HG02938 (cell line): ENCODE results near the gene BAIAP2L1.
"Not testable (repeated sequence)": the region's sequence is repeated elsewhere in the genome, so short reads cannot be mapped to it uniquely, and the experiment has no call there.

Experiments used
- ATAC-seq: cut with Tn5 transposase; IDR thresholded peaks from one replicate; pipeline ENCODE4 v1.9.1; 2021; ENCODE audit warnings: mild to moderate bottlenecking, moderate library complexity; ENCODE audit not compliant: unreplicated experiment

Gene BAIAP2L1

GRCh38 chr7:98323597-98324322 lies 77.1 kb downstream of the BAIAP2L1 start:
- no peak for ATAC-seq

DNA sequence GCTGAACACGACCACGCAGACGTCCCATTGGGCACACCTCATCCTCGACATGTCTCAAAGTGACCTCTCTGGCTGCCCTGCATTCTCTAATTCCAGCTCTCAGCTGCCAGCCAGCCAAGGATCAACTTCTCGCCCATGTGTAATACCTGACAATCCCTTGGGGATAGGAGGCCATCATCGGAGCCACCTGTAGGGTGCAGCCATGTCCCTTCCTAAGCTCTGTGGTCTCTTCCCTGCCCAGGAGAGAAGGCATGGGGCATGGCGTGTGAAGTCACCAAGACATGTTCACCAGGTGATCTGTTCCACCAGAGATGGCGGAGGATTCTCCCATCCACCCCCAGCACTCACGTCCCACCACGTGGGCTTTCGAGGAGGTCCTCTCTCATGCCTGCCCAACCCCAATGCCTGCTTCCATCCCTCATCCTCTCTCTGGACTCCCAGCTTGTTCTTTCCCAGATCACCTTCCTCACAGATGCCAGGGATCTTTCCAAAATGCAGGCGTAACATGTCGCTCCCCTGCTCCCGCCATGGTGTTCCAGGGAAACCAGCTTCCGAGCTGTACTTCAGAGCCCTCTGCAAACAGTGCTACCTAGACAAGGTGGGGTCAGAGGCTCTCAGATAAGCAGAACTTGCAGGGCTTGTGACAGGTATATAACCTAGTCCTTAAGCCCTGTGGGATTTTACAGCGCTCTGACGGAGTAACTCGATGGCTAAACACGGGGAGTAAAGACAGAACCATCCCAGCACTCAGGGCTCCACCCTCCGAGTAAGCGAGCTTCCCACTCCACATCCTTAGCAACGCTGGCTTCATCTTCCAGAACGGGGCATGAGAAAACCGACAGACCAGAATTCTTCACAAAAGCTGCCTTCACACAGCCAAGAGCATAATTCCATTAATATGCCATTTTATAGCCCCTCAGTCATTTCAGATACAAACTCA lies 78.3 kb downstream of the BAIAP2L1 start:
- no peak for ATAC-seq

GRCh38 chr7:98321301-98321700 lies 79.6 kb downstream of the BAIAP2L1 start:
- ATAC-seq = no peak

DNA sequence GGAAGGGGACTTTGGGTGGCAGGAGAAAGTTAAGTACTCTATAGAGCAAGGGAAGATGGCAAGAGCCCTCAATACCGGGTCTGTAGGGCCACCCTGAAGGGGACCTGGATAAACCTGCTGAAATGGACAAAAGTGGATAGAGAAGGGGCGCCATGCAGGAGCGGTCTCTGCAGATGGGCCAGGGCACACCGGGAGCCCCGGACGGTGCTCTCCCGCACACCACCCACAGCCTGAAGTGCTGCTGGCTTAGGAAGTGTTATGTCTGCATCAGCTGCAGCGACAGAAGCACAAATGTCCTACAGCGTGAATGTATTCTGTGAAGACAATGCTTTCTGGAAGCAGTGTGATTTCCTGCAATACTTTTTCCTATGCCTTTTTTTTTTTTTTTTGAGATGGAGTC lies 81.7 kb downstream of the BAIAP2L1 start:
- no peak for ATAC-seq

DNA sequence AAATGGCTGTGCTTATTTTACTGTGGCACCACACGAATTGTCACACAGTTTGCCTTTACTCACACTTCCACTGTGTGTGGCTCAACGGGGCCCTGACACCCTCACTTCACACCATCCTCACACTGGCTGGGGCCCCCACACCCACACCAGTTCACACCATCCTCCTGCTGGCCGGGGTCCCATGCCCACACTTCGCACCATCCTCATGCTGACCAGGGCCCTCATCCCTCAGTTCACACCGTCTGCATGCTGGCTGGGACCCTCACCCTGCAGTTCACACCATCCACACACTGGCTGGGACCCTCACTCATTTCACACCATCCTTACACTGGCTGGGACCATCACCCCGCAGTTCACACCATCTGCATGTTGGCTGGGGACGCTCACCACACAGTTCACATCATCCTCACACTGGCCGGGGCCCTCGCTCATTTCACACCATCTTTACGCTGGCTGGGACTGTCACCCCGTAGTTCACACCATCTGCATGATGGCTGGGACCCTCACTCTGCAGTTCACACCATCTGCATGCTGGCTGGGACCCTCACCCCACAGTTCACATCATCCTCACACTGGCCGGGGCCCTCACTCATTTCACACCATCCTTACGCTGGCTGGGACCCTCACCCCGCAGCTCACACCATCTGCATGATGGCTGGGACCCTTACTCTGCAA lies 83.4 kb downstream of the BAIAP2L1 start:
- no peak for ATAC-seq

- not testable (repeated sequence) for ATAC-seq
These were observed 84.8 kb downstream of the BAIAP2L1 start for GRCh38 chr7:98315994-98316527.

- peak; percentile 72 for ATAC-seq
These were observed 85.4 kb downstream of the BAIAP2L1 start for GRCh38 chr7:98315318-98315993.

DNA sequence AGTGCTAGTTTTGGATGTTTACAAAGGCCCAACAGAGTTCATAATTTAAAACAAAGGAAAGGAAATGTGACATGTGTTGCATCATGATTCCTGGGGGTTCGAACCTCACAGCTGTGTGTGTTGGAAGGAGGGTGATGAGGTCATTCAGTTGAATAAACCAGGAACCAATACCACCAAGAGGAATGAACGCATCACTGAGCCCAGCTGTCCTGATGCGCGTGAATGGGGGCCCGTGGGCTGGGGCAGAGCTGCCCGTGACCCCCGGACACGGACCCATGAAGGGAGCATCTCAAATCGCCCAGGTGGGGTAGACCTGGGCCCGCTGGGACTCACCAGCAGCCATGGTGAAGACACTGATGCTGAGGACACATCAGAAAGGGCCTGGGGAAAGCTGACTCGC lies 86.4 kb downstream of the BAIAP2L1 start:
- ATAC-seq = no peak

GRCh38 chr7:98312201-98312600 lies 88.7 kb downstream of the BAIAP2L1 start:
- no peak for ATAC-seq

DNA sequence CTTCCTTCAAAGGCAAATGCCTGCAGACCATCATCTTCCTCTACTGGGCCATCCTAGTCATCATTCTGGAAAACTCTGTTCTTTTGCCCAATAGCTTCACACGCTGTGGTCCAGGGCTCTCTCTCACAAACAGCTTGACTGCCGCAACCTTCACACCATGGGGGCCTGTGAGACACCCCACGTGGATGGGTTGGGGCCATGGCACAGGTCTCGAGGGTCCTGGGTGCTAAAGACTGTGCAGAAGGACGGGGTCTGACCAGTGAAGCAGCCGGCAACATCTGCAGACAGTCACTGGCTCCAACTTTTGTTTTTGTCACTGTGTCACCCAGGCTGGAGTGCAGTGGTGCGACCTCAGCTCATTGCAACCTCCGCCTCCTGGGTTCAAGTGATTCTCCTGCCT lies 91.3 kb downstream of the BAIAP2L1 start:
- no peak for ATAC-seq

GRCh38 chr7:98307971-98308466 lies 92.9 kb downstream of the BAIAP2L1 start:
- no peak for ATAC-seq

- ATAC-seq = no peak
These were observed 94.8 kb downstream of the BAIAP2L1 start for GRCh38 chr7:98305951-98306535.

GRCh38 chr7:98303906-98304305 lies 97.0 kb downstream of the BAIAP2L1 start:
- no peak for ATAC-seq

GRCh38 chr7:98303176-98303865 lies 97.6 kb downstream of the BAIAP2L1 start:
- ATAC-seq = no peak

GRCh38 chr7:98301693-98302470 lies 99.0 kb downstream of the BAIAP2L1 start:
- ATAC-seq = no peak

DNA sequence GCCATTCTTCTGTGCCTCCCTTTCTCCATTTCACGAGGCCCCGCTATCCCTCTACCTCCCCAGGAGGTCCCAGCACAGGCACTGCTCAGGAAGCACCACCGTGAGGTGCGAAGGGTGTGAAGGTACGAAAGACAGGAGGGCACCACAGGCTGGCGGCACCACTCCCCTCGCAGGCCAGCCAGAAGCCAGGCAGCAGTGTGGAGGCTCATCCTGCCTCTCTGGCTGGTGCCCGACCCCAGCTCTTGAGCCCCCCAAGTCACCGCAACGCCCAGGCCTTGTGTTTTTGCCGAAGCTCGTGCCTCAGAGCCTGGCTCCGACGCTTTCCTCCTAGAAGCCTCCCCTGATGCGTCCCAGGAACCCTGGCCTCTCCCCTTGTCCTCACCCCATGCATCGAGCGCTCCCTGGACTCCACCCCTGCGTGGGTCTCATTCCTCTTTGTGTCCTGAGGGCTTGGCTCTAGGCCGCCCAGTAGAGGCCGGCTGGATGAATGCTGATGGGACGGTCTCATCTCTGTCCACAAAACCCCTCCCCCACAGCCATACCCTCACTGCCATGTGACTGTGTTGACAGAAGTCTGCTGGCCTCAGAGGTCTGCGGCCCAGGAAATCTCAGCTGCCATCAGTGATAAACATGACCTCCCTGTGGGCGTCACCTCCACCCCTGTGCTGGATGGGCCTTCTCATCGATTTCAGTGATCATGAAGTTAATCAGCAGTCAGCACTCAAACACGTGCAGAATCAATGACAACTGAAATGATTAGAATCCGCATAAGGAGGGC lies 100.1 kb downstream of the BAIAP2L1 start:
- ATAC-seq = no peak

DNA sequence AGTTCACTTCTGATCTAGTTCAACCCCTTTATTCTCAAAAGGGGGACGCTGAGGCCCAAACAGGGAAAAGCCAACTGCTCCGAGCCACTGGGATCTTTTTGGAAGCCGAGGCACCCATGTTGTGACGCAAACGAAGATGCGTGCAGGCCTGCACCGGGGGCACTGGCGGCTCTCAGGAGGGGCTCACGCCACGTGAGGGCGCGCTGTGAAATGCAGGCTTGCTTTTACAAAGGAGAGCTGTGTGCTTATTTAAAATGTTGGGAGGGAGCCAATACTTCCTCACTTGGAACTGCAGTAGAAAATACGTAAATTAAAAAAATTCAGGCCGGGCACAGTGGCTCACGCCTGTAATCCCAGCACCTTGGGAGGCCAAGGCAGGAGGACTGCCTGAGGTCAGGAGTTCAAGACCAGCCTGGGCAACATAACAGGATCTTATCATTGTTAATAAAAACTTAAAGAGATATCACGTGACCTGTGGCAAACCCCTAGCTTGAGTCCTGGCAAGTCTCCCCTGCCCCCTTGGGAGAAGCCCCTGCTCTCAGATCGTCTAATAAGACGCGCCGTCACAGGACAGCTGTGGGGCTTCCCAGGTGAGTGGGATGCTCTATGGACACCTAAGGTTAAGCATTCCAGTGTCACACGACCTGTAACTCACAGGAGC lies 103.1 kb downstream of the BAIAP2L1 start:
- ATAC-seq = no peak
